SK-N-SH treated with all-trans-retinoic acid at 6 μM for 48 hours (cell line): ENCODE results near the gene KIF18B.

Experiments
- ESRRG ChIP-seq: fragments of 250-450 bp; sonication (Bioruptor Pico); IDR thresholded peaks from 2 replicates; pipeline ENCODE4 v1.6.1; 2021; ENCODE audit warnings: mild to moderate bottlenecking
- OSR1 ChIP-seq: fragments of 250-450 bp; sonication (Bioruptor Pico); IDR thresholded peaks from 2 replicates; pipeline ENCODE4 v1.8.0; 2022; ENCODE audit warnings: moderate library complexity, mild to moderate bottlenecking, inconsistent platforms
- PPARA ChIP-seq: fragments of 250-450 bp; sonication (Bioruptor Pico); IDR thresholded peaks from 2 replicates; pipeline ENCODE4 v1.5.0; 2020; ENCODE audit warnings: mild to moderate bottlenecking, borderline replicate concordance
- RARB ChIP-seq: fragments of 250-450 bp; sonication (Bioruptor Pico); IDR thresholded peaks from 2 replicates; pipeline ENCODE4 v1.8.0; 2021; ENCODE audit warnings: mild to moderate bottlenecking, moderate library complexity
- TOX ChIP-seq: fragments of 250-450 bp; sonication (Bioruptor Pico); IDR thresholded peaks from 2 replicates; pipeline ENCODE4 v1.8.0; 2021; ENCODE audit warnings: mild to moderate bottlenecking, moderate library complexity, borderline replicate concordance
- ZFP3 ChIP-seq: fragments of 250-450 bp; sonication (Bioruptor Pico); IDR thresholded peaks from 2 replicates; pipeline ENCODE4 v1.5.0; 2020; ENCODE audit warnings: mild to moderate bottlenecking, moderate library complexity
- ZFP30 ChIP-seq: fragments of 450-650 bp; formaldehyde crosslinking; IDR thresholded peaks from 2 replicates; pipeline ENCODE4 v1.5.0; 2022; ENCODE audit warnings: mild to moderate bottlenecking, moderate library complexity
- ZNF70 ChIP-seq: fragments of 450-650 bp; formaldehyde crosslinking; IDR thresholded peaks from 2 replicates; pipeline ENCODE4 v1.5.0; 2020; ENCODE audit warnings: mild to moderate bottlenecking, moderate library complexity
- TF ChIP-seq, protein P1 (sequence below): fragments of 250-450 bp; sonication (Bioruptor Pico); IDR thresholded peaks from 2 replicates; pipeline ENCODE4 v1.8.0; 2020; ENCODE audit warnings: mild to moderate bottlenecking, moderate library complexity, borderline replicate concordance
- TF ChIP-seq, protein P2 (sequence below): fragments of 250-450 bp; sonication (Bioruptor Pico); IDR thresholded peaks from 2 replicates; pipeline ENCODE4 v1.5.1; 2020; ENCODE audit warnings: low read depth, mild to moderate bottlenecking, moderate library complexity
- TF ChIP-seq, protein P3 (sequence below): fragments of 250-450 bp; sonication (Bioruptor Pico); IDR thresholded peaks from 2 replicates; pipeline ENCODE4 v1.8.0; 2021; ENCODE audit warnings: low read depth, mild to moderate bottlenecking, moderate library complexity, borderline replicate concordance
- TF ChIP-seq, protein P4 (sequence below): fragments of 250-450 bp; sonication (Bioruptor Pico); IDR thresholded peaks from 2 replicates; pipeline ENCODE4 v1.5.1; 2021; ENCODE audit warnings: mild to moderate bottlenecking, moderate library complexity

DNA sequence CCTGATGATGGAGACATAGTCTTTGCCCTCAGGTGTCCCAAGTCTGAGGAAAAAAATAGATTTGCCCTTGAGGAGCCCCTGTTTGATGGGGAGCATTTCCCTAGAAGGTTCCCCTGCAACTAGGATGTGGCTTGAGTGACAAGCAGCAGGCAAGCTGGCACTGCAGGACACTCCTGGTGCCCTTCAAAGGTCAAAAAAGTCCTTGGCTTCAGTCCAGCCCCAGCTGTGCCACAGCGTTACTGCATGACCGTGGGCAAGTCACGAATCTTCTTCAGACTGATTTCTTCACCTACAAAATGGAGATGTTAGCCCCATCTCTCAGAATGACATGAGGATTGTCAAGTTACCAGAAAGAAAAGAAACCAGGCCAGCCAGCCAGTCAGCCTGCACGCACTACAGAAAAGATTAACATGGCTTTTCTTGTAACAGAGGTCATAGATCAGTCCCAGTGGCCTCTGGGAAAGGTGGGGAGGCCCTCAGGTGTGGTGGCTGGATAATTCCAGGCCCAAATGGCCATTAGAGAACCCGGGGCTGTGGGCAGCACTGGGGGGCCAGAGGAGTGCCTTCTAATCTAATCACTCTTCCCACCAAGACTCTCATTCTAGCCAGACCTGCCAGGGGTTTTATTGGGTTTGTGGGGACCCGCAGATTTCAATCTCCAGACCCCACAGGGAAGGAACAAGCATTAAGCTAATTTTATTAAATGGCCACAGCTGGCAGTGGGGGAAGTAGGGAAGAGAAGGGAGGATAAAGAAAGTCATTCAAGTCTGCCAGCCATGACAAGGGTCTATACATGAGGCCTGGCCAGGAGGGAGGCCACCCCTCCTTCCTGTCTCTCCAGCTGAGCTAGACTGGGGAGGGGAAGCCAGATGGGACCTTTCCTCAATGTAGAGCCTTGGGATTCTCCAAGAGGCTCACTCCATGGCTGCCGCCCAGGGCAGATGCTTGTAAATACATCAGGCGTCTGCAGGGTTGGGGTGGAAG is 9.7 kb upstream of the KIF18B start:
- TF ChIP-seq TOX (CRISPR knock-in tag) = no peak
- TF ChIP-seq, protein P1, sequence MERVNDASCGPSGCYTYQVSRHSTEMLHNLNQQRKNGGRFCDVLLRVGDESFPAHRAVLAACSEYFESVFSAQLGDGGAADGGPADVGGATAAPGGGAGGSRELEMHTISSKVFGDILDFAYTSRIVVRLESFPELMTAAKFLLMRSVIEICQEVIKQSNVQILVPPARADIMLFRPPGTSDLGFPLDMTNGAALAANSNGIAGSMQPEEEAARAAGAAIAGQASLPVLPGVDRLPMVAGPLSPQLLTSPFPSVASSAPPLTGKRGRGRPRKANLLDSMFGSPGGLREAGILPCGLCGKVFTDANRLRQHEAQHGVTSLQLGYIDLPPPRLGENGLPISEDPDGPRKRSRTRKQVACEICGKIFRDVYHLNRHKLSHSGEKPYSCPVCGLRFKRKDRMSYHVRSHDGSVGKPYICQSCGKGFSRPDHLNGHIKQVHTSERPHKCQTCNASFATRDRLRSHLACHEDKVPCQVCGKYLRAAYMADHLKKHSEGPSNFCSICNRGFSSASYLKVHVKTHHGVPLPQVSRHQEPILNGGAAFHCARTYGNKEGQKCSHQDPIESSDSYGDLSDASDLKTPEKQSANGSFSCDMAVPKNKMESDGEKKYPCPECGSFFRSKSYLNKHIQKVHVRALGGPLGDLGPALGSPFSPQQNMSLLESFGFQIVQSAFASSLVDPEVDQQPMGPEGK (CRISPR knock-in tag) = no peak
- TF ChIP-seq RARB (CRISPR knock-in tag) = no peak
- TF ChIP-seq ZNF70 = peak; percentile 82; the same call in 1 of the 2 replicates
- TF ChIP-seq ZFP3 (CRISPR knock-in tag) = no peak
- TF ChIP-seq, protein P2, sequence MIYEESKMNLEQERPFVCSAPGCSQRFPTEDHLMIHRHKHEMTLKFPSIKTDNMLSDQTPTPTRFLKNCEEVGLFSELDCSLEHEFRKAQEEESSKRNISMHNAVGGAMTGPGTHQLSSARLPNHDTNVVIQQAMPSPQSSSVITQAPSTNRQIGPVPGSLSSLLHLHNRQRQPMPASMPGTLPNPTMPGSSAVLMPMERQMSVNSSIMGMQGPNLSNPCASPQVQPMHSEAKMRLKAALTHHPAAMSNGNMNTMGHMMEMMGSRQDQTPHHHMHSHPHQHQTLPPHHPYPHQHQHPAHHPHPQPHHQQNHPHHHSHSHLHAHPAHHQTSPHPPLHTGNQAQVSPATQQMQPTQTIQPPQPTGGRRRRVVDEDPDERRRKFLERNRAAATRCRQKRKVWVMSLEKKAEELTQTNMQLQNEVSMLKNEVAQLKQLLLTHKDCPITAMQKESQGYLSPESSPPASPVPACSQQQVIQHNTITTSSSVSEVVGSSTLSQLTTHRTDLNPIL (CRISPR knock-in tag) = no peak
- TF ChIP-seq, protein P3, sequence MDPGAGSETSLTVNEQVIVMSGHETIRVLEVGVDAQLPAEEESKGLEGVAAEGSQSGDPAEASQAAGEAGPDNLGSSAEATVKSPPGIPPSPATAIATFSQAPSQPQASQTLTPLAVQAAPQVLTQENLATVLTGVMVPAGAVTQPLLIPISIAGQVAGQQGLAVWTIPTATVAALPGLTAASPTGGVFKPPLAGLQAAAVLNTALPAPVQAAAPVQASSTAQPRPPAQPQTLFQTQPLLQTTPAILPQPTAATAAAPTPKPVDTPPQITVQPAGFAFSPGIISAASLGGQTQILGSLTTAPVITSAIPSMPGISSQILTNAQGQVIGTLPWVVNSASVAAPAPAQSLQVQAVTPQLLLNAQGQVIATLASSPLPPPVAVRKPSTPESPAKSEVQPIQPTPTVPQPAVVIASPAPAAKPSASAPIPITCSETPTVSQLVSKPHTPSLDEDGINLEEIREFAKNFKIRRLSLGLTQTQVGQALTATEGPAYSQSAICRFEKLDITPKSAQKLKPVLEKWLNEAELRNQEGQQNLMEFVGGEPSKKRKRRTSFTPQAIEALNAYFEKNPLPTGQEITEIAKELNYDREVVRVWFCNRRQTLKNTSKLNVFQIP = no peak
- no peak for TF ChIP-seq OSR1
- TF ChIP-seq PPARA (CRISPR knock-in tag) = no peak
- TF ChIP-seq ESRRG (CRISPR knock-in tag) = no peak
- TF ChIP-seq, protein P4, sequence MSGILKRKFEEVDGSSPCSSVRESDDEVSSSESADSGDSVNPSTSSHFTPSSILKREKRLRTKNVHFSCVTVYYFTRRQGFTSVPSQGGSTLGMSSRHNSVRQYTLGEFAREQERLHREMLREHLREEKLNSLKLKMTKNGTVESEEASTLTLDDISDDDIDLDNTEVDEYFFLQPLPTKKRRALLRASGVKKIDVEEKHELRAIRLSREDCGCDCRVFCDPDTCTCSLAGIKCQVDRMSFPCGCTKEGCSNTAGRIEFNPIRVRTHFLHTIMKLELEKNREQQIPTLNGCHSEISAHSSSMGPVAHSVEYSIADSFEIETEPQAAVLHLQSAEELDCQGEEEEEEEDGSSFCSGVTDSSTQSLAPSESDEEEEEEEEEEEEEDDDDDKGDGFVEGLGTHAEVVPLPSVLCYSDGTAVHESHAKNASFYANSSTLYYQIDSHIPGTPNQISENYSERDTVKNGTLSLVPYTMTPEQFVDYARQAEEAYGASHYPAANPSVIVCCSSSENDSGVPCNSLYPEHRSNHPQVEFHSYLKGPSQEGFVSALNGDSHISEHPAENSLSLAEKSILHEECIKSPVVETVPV (CRISPR knock-in tag) = no peak
- TF ChIP-seq ZFP30 (CRISPR knock-in tag) = no peak
